Measurements from ENCODE around the gene ACO1.

Gene ACO1

GRCh38 chr9:32384364-32385151 lies at the start of gene ACO1:
Gene ACO1 (plus strand): TSS chr9:32384643. CDS start chr9:32405507, 20,864 bp downstream.
- H3K4me3 ChIP-seq (ENCODE audit: low read depth, low read length) = peak within 1 kb of the TSS; percentile 97
- TF ChIP-seq, protein P1, sequence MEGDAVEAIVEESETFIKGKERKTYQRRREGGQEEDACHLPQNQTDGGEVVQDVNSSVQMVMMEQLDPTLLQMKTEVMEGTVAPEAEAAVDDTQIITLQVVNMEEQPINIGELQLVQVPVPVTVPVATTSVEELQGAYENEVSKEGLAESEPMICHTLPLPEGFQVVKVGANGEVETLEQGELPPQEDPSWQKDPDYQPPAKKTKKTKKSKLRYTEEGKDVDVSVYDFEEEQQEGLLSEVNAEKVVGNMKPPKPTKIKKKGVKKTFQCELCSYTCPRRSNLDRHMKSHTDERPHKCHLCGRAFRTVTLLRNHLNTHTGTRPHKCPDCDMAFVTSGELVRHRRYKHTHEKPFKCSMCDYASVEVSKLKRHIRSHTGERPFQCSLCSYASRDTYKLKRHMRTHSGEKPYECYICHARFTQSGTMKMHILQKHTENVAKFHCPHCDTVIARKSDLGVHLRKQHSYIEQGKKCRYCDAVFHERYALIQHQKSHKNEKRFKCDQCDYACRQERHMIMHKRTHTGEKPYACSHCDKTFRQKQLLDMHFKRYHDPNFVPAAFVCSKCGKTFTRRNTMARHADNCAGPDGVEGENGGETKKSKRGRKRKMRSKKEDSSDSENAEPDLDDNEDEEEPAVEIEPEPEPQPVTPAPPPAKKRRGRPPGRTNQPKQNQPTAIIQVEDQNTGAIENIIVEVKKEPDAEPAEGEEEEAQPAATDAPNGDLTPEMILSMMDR (IDR thresholded peaks at IDR 0.05; ENCODE audit: low read depth, low read length) = no peak

DNA sequence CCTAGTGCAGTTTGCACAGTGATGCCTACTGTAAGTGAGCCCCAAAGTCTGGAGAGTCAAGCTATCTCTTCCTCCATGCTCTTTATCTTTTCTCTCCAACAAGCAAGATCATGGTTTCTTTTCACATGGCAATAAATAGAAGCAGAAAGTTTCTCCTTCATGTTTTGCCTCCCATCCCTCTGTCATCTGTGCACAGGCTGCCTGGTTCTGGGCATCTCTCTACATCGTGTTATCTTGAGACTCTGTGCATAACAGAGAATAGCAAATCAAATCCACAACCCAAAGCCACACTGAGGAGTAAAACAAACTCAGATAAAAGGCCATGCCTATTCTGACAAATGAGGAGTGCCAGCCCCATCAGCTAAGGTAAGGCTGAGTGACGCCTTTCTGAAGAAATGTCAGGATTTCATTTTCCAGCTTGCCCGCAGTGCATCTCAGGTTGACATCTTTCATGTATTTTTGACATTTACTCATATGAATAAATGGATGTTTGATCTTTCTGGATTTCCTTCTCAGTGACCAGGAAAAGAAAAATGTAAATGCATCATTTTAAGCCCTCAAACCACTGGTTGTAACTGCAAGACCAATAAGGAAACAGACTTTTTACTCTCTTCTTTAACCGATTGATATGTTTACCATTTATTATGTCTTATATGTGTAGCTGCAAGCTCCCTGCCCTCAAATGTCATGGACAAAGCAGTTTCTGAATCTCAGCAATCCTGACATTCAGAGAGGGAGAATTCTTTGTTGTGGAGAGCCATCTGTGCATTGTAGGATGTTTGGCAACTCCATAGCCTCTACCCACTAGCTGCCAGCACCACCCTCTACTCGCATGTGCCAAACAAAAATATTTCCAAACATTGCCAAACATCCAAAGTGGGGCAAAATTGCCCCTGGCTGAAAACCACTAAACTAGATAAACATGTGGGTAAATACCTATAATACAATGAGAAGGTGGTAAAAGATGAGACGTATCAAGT lies 49.2 kb upstream of the ACO1 start:
- TF ChIP-seq, protein P1 (IDR thresholded peaks at IDR 0.05; ENCODE audit: low read depth, low read length) = no peak

DNA sequence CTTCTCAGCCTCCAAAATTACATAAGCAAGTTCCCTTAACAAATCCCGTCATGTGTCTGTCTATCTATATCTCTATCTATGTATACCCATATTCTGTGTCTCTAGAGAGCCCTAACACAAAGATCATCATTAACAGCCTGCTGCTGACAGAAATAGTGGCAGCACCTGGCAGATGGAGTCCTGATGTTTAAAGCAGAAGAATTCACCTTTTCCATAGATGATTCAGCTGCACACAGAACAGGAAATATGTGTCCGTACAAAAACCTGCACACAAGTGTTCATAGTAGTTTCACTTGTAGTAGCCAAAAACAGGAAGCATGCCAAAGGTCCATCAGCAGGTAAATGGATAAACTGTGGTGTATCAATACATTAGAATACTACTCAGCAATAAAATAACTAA lies 45.0 kb upstream of the ACO1 start:
- H3K4me3 ChIP-seq (ENCODE audit: low read depth, low read length) = no peak overlapping the region
- TF ChIP-seq, protein P1 (IDR thresholded peaks at IDR 0.05; ENCODE audit: low read depth, low read length) = no peak

More for the DNA sequence above, 49.2 kb upstream of the ACO1 start:
- no peak overlapping the region for H3K4me3 ChIP-seq (ENCODE audit: low read depth, low read length)

DNA sequence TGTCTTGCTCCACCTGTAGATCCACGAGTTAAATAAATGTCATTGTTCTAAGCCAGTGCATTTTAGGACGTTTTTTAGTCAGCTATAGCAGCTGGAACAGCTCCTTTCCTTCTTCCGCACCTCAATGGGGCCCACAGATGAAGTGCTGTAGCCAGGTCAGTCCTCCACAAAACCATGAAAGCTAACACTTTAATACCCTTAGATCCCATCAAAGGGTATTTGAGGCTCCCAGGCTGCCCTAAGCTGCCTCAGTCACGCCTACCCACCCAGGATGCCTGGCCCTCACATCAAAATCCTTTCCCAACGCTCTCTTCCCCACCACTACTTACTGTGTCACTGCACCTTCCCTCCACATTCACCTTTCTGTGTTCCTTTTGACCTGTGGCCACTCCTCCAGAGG lies 44.1 kb upstream of the ACO1 start:
- TF ChIP-seq, protein P1 (IDR thresholded peaks at IDR 0.05; ENCODE audit: low read depth, low read length) = no peak
- H3K4me3 ChIP-seq (ENCODE audit: low read depth, low read length) = no peak overlapping the region

DNA sequence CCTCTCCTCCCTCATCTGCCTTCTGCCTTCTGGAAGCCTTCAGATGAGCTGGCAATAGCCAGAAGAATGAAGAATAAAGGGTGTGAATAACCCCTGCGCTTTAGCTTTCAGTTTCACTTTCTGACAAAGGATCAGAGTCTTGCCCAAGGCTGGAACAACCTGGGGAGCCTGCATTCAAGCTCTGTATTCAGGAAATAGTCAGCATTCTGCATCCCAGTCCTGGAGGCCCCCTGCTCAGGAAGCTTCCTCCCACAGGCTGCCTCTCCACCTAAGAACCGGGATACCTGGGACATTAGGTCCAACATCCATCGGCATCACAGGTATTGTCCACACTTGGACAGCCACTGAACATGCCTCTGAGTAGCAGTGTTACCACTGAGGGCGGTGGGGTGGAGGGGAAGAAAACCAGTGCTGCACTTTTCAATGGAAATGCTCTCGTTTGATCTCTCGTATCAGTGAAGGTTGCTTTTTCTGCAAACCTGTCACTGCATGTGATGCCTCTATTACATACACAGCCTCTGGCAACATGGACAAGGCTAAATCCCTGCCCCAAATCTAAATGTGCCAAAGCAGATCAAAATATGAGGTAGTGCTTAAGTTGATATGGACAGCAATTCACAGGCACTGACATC lies 39.8 kb upstream of the ACO1 start:
- peak overlapping the region; percentile 49 for H3K4me3 ChIP-seq (ENCODE audit: low read depth, low read length)
- TF ChIP-seq, protein P1 (IDR thresholded peaks at IDR 0.05; ENCODE audit: low read depth, low read length) = no peak

DNA sequence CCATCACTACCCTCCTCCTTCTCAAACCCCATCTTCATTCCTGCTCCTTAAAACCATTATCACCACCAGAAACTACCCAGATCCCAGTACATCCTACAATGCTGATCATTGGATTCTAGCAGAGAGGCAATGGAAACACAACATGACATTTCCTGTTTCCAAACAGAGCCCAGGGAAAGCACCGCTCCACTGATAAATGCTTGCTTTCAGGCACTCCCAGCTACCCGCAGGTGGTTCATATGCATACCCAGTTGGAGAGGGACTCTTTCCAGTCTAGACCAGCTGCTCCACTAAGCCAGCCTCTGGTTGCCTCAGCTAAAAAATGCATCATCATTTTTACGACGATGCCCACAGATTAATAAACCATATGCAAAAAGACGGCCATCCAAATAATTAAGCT lies 39.2 kb upstream of the ACO1 start:
- no peak overlapping the region; the same call in 1 of the 2 replicates for H3K4me3 ChIP-seq (ENCODE audit: low read depth, low read length)
- TF ChIP-seq, protein P1 (IDR thresholded peaks at IDR 0.05; ENCODE audit: low read depth, low read length) = no peak

All from WI38 (cell line).